ENCODE measurements around the gene TNMD. TPM values are rescaled to one million over a fixed set of nuclear protein-coding genes. Genes with fewer than 3 reads are reported as not detected.

The TNMD gene
- total RNA-seq, 1 donor from 2014 or later: not detected

- no peak overlapping the region for H3K27ac Mint-ChIP-seq (ENCODE audit: unreplicated experiment)
- H3K36me3 Mint-ChIP-seq (ENCODE audit: low read depth): peaks cover 3% of the 10 kb centered on the region
- DNase-seq (ENCODE audit: low read depth, low spot score): no peak
- no peak for TF ChIP-seq CTCF (conservative IDR thresholded peaks at IDR 0.05)
- no peak overlapping the region for H3K4me3 Mint-ChIP-seq
- no peaks in the 10 kb centered on the region for H3K27me3 Mint-ChIP-seq (ENCODE audit: low read depth)
- peaks cover 19% of the 10 kb centered on the region for H3K4me1 Mint-ChIP-seq
- H3K9me3 Mint-ChIP-seq: peaks cover 10% of the 10 kb centered on the region
These were observed 64.0 kb downstream of the TNMD start for GRCh38 chrX:100648458-100649417.

Other genes starting within 250 kb of the TNMD start
- gene PCDH19, start 174.7 kb upstream of the TNMD start, total RNA-seq: 30.2 and 33.3 TPM in 2 replicates
- 69.7 and 71.4 TPM in 2 replicates for gene TSPAN6, start 51.9 kb downstream of the TNMD start, total RNA-seq
- 0.30 and 0.35 TPM in 2 replicates for gene SRPX2, start 59.3 kb downstream of the TNMD start, total RNA-seq
- 3.8 and 4.5 TPM in 2 replicates for gene SYTL4, start 147.2 kb downstream of the TNMD start, total RNA-seq
- gene CSTF2, start 235.5 kb downstream of the TNMD start, total RNA-seq: 28.7 and 30.1 TPM in 2 replicates